CD4-positive, alpha-beta T cell (primary cell): Measurements from ENCODE around the gene PRKN. TPM values are rescaled to one million over a fixed set of nuclear protein-coding genes. Genes with fewer than 3 reads are reported as not detected.

Experiments used
- ATAC-seq: fragments of 200-7000 bp; cut with Tn5 transposase; one replicate; pipeline ENCODE4 v1.10.0; 2022; ENCODE audit warnings: mild to moderate bottlenecking; ENCODE audit not compliant: poor library complexity
- CTCF ChIA-PET: fragments of 350-600 bp; sonication (Branson Sonifier 250); formaldehyde crosslinking; loops from one replicate; lab custom pipeline; 2021; ENCODE audit warnings: antibody characterized with exemption, inconsistent platforms; lab: Charles Lee
- POLR2A ChIA-PET: fragments of 350-600 bp; sonication (Branson Sonifier 250); formaldehyde crosslinking; loops from one replicate; lab custom pipeline; 2021; ENCODE audit warnings: antibody characterized with exemption, inconsistent platforms; lab: Charles Lee
- DNase-seq, 14 experiments: peaks; one replicate each; pipeline ENCODE4 v3.0.0-alpha.2; 2013 to 2020; ENCODE audit warnings: mixed read lengths in 2 of 14
- H3K27ac ChIP-seq, 2 donors: one replicate each; pipeline versions ENCODE4 v1.5.1 to v1.7.0; 2013; ENCODE audit warnings: low read length in 2 of 2, low read depth in 1 of 2, mild to moderate bottlenecking in 1 of 2
- H3K27me3 ChIP-seq, 2 experiments: 1 replicate in 1 of 2; 2 replicates in 1 of 2; pipeline versions ENCODE4 v1.6.1 to v1.7.0; 2013; ENCODE audit warnings: low read length in 2 of 2, control low read depth in 1 of 2, mild to moderate bottlenecking in 1 of 2, moderate library complexity in 1 of 2; ENCODE audit not compliant: insufficient read depth in 2 of 2, control insufficient read depth in 1 of 2
- H3K36me3 ChIP-seq: one replicate; pipeline ENCODE4 v1.6.1; 2013; ENCODE audit warnings: low read length, control low read depth; ENCODE audit not compliant: insufficient read depth
- H3K4me1 ChIP-seq: one replicate; pipeline ENCODE4 v1.6.1; 2013; ENCODE audit warnings: low read length, control low read depth; ENCODE audit not compliant: insufficient read depth
- H3K4me3 ChIP-seq: one replicate; pipeline ENCODE4 v1.5.1; 2013; ENCODE audit warnings: mild to moderate bottlenecking, low read length, moderate library complexity
- H3K9me3 ChIP-seq, 2 experiments: 1 replicate in 1 of 2; 2 replicates in 1 of 2; pipeline versions ENCODE4 v1.6.1 to v1.7.0; 2013; ENCODE audit warnings: low read length in 2 of 2, mild to moderate bottlenecking in 2 of 2, control low read depth in 1 of 2, moderate library complexity in 1 of 2; ENCODE audit not compliant: control insufficient read depth in 1 of 2, insufficient read depth in 1 of 2
- H3K27ac Mint-ChIP-seq: one replicate; pipeline ENCODE4 v1.8.0; 2020; ENCODE audit warnings: mixed read lengths
- H3K27me3 Mint-ChIP-seq: one replicate; pipeline ENCODE4 v1.8.0; 2021; ENCODE audit warnings: mixed read lengths
- H3K36me3 Mint-ChIP-seq: one replicate; pipeline ENCODE4 v1.8.0; 2021; ENCODE audit warnings: low read depth, mixed read lengths
- H3K4me1 Mint-ChIP-seq: one replicate; pipeline ENCODE4 v1.8.0; 2021; ENCODE audit warnings: low read depth, mixed read lengths
- H3K4me3 Mint-ChIP-seq: one replicate; pipeline ENCODE4 v1.8.0; 2020; ENCODE audit warnings: mild to moderate bottlenecking, mixed read lengths
- H3K9me3 Mint-ChIP-seq: one replicate; pipeline ENCODE4 v1.8.0; 2020; ENCODE audit warnings: mixed read lengths
- intact Hi-C, 2 experiments: fragments of 100-400 bp; cut with DNase I in 1 of 2; cut with micrococcal nuclease in 1 of 2; formaldehyde crosslinking; loops; one replicate each; pipeline versions ENCODE4 v1.15.1 to v1.9.0; 2023 to 2025; cut with DNase I, micrococcal nuclease
- total RNA-seq, 174 experiments: library from RNA in 2 of 174; stranded (reverse) in 2 of 174; gene quantifications; one replicate each; pipeline ENCODE4 v1.2.3 and lab custom pipeline; 2021 to 2026
- TF ChIP-seq, protein P1 (sequence below): fragments of 200-600 bp; IDR thresholded peaks from one replicate; pipeline ENCODE4 v1.8.0; 2022; ENCODE audit warnings: antibody characterized with exemption, mild to moderate bottlenecking

PRKN gene
- total RNA-seq, 2 experiments from 2014 or later: 5.2 to 5.4 TPM

GRCh38 chr6:162211022-162211421, 516.5 kb downstream of the PRKN start:
- Mint-ChIP-seq H3K4me1 (no peaks in the 10 kb centered on the region), H3K4me3 (no peak overlapping the region), H3K27ac (no peak overlapping the region), H3K36me3 (no peaks in the 10 kb centered on the region), H3K27me3 (no peaks in the 10 kb centered on the region), H3K9me3 (peaks cover 4% of the 10 kb centered on the region)
- ChIA-PET CTCF (no interaction called here), POLR2A (no interaction called here)
- DNase-seq (no peak), ATAC-seq (no peak)
- intact Hi-C loops: no loop called here
- Histone ChIP-seq H3K9me3 (peaks cover 0 to 15% of the 10 kb centered on the region in 2 experiments), H3K4me3 (no peak overlapping the region), H3K4me1 (no peaks in the 10 kb centered on the region), H3K36me3 (no peaks in the 10 kb centered on the region), H3K27ac (no peak overlapping the region), H3K27me3 (no peaks in the 10 kb centered on the region)
- TF ChIP-seq, protein P1, sequence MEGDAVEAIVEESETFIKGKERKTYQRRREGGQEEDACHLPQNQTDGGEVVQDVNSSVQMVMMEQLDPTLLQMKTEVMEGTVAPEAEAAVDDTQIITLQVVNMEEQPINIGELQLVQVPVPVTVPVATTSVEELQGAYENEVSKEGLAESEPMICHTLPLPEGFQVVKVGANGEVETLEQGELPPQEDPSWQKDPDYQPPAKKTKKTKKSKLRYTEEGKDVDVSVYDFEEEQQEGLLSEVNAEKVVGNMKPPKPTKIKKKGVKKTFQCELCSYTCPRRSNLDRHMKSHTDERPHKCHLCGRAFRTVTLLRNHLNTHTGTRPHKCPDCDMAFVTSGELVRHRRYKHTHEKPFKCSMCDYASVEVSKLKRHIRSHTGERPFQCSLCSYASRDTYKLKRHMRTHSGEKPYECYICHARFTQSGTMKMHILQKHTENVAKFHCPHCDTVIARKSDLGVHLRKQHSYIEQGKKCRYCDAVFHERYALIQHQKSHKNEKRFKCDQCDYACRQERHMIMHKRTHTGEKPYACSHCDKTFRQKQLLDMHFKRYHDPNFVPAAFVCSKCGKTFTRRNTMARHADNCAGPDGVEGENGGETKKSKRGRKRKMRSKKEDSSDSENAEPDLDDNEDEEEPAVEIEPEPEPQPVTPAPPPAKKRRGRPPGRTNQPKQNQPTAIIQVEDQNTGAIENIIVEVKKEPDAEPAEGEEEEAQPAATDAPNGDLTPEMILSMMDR: no peak

- H3K4me3 Mint-ChIP-seq: no peak overlapping the region
- H3K4me3 ChIP-seq: no peak overlapping the region
- TF ChIP-seq, protein P1: no peak
- no peak overlapping the region for H3K27ac Mint-ChIP-seq
- H3K27me3 Mint-ChIP-seq: no peaks in the 10 kb centered on the region
- H3K27me3 ChIP-seq: no peaks in the 10 kb centered on the region
- ChIA-PET POLR2A (no interaction called here), CTCF (no interaction called here)
- no peaks in the 10 kb centered on the region for H3K4me1 ChIP-seq
- peaks cover 5% of the 10 kb centered on the region for H3K36me3 Mint-ChIP-seq
- DNase-seq (no peak), ATAC-seq (no peak)
- no peaks in the 10 kb centered on the region for H3K4me1 Mint-ChIP-seq
- no peak overlapping the region for H3K27ac ChIP-seq
- intact Hi-C loops: no loop called here
- no peaks in the 10 kb centered on the region for H3K9me3 Mint-ChIP-seq
- H3K9me3 ChIP-seq: peaks cover 0 to 9% of the 10 kb centered on the region in 2 experiments
- H3K36me3 ChIP-seq: no peaks in the 10 kb centered on the region
These were observed 524.3 kb downstream of the PRKN start for GRCh38 chr6:162203287-162203686.

DNA sequence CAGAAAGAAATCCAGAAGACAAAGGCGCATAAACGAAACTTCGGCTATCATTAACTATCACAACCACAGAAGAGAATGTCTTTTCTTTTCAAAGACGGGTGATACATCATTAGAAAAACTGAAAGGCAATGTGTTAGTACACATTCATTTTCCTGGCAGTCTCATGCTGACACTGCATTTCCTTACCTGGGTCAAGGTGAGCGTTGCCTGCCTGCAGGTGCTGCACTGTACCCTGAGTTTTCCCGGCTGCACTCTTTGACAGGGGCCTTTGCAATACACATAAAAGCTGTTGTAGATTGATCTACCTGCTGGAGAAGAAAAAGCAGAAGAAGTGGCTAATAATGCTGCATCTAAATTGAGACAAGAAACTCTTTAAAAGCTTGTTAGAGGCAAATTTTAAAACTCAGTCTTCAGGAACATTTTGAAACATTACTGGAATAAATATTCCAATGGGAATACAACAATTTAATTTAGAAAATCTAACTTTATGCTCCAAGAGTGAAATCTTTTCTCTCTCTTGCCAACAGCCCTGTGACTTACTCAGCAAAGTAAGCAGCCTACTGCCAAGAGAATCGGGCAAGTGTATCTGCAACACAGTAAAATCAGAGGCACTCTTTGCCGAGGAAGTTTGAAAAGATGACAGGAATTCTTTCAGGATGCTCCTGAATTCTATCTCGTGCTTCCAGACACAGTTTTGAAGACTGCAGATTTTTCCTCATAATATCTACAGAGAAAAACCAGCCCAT, 526.4 kb downstream of the PRKN start:
- POLR2A ChIA-PET: no interaction called here
- Mint-ChIP-seq H3K4me1 (no peaks in the 10 kb centered on the region), H3K4me3 (no peak overlapping the region), H3K9me3 (no peaks in the 10 kb centered on the region), H3K27me3 (no peaks in the 10 kb centered on the region), H3K27ac (no peak overlapping the region), H3K36me3 (peaks cover 5% of the 10 kb centered on the region)
- Histone ChIP-seq H3K4me1 (no peaks in the 10 kb centered on the region), H3K36me3 (no peaks in the 10 kb centered on the region), H3K27ac (no peak overlapping the region), H3K9me3 (peaks cover 0 to under 1% of the 10 kb centered on the region in 2 experiments), H3K4me3 (no peak overlapping the region), H3K27me3 (no peaks in the 10 kb centered on the region)
- intact Hi-C loops: no loop called here
- ATAC-seq (no peak), DNase-seq (no peak)
- TF ChIP-seq, protein P1: no peak
- CTCF ChIA-PET: no interaction called here
